Measurements from ENCODE around the gene ZNF275. TPM values are rescaled to one million over a fixed set of nuclear protein-coding genes. Genes with fewer than 3 reads are reported as not detected.

The ZNF275 gene
- total and polyA plus RNA-seq, 4 donors, result 6.2 to 13.9 (median 8.6) TPM

DNA sequence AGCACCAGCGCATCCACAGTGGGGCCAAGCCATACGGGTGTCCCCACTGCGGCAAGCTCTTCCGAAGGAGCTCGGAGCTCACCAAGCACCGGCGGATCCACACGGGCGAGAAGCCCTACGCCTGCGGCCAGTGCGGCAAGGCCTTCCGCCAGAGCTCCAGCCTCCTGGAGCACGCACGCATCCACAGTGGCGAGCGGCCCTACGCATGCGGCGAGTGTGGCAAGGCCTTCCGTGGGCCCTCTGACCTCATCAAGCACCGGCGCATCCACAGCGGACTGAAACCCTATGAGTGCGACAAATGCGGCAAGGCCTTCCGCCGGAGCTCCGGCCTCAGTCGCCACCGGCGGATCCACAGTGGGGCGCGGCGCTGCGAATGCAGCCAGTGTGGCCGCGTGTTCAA lies 13.6 kb downstream of the ZNF275 start:
- Histone ChIP-seq H3K27ac (ENCODE audit: low read depth in 1 of 2, low read length in 2 of 2) (no peak overlapping the region), H3K4me3 (ENCODE audit: low read depth in 1 of 3, low read length in 3 of 3) (no peak overlapping the region), H3K36me3 (ENCODE audit: control insufficient read depth in 4 of 4, insufficient read depth in 3 of 4, low read depth in 1 of 4, low read length in 3 of 4) (peaks cover 8 to 42% (median 13%) of the 10 kb centered on the region in 4 donors), H3K4me1 (ENCODE audit: control insufficient read depth in 4 of 4, insufficient read depth in 4 of 4, low read length in 3 of 4) (no peaks in the 10 kb centered on the region), H3K27me3 (ENCODE audit: control insufficient read depth in 4 of 4, insufficient read depth in 4 of 4, low read length in 3 of 4) (no peaks in the 10 kb centered on the region), H3K9me3 (ENCODE audit: control insufficient read depth in 4 of 4, low read length in 3 of 4) (no peaks in the 10 kb centered on the region), H3K9ac (ENCODE audit: low read depth in 1 of 2, low read length in 2 of 2) (no peak overlapping the region)
- WGBS, result 97% methylated on average over 38 of the region's 38 CpGs
- TF ChIP-seq RXRA (IDR thresholded peaks at IDR 0.05), result no peak
- no peak for TF ChIP-seq HNF4A (conservative IDR thresholded peaks at IDR 0.05)
- no peak for TF ChIP-seq FOXA2 (IDR thresholded peaks at IDR 0.05)
- TF ChIP-seq SP1 (IDR thresholded peaks at IDR 0.05), result no peak
- DNase-seq (ENCODE audit: low spot score), result no peak

- Histone ChIP-seq H3K9ac (ENCODE audit: low read depth in 1 of 2, low read length in 2 of 2) (no peak overlapping the region), H3K36me3 (ENCODE audit: control insufficient read depth in 4 of 4, insufficient read depth in 3 of 4, low read depth in 1 of 4, low read length in 3 of 4) (peaks cover 8 to 42% (median 13%) of the 10 kb centered on the region in 4 donors), H3K27ac (ENCODE audit: low read depth in 1 of 2, low read length in 2 of 2) (no peak overlapping the region), H3K9me3 (ENCODE audit: control insufficient read depth in 4 of 4, low read length in 3 of 4) (no peaks in the 10 kb centered on the region), H3K4me3 (ENCODE audit: low read depth in 1 of 3, low read length in 3 of 3) (no peak overlapping the region), H3K4me1 (ENCODE audit: control insufficient read depth in 4 of 4, insufficient read depth in 4 of 4, low read length in 3 of 4) (no peaks in the 10 kb centered on the region), H3K27me3 (ENCODE audit: control insufficient read depth in 4 of 4, insufficient read depth in 4 of 4, low read length in 3 of 4) (no peaks in the 10 kb centered on the region)
- no peak for DNase-seq (ENCODE audit: low spot score)
- TF ChIP-seq GABPA (IDR thresholded peaks at IDR 0.05 in 1 of 2, conservative IDR thresholded peaks at IDR 0.05 in 1 of 2) (no peak), TAF1 (conservative IDR thresholded peaks at IDR 0.05) (no peak), FOXA2 (IDR thresholded peaks at IDR 0.05) (no peak), JUND (IDR thresholded peaks at IDR 0.05) (no peak), RAD21 (IDR thresholded peaks at IDR 0.05) (no peak), HNF4G (IDR thresholded peaks at IDR 0.05) (no peak), EGR1 (IDR thresholded peaks at IDR 0.05; ENCODE audit: low read depth in 2 of 2) (no peak), FOXA1 (IDR thresholded peaks at IDR 0.05) (no peak), ZBTB33 (IDR thresholded peaks at IDR 0.05) (no peak), RXRA (IDR thresholded peaks at IDR 0.05) (no peak), HNF4A (conservative IDR thresholded peaks at IDR 0.05) (no peak), NR2F2 (IDR thresholded peaks at IDR 0.05) (no peak), ATF3 (IDR thresholded peaks at IDR 0.05) (no peak), YY1 (IDR thresholded peaks at IDR 0.05) (no peak), SP1 (IDR thresholded peaks at IDR 0.05) (no peak)
- TF ChIP-seq, protein P1, sequence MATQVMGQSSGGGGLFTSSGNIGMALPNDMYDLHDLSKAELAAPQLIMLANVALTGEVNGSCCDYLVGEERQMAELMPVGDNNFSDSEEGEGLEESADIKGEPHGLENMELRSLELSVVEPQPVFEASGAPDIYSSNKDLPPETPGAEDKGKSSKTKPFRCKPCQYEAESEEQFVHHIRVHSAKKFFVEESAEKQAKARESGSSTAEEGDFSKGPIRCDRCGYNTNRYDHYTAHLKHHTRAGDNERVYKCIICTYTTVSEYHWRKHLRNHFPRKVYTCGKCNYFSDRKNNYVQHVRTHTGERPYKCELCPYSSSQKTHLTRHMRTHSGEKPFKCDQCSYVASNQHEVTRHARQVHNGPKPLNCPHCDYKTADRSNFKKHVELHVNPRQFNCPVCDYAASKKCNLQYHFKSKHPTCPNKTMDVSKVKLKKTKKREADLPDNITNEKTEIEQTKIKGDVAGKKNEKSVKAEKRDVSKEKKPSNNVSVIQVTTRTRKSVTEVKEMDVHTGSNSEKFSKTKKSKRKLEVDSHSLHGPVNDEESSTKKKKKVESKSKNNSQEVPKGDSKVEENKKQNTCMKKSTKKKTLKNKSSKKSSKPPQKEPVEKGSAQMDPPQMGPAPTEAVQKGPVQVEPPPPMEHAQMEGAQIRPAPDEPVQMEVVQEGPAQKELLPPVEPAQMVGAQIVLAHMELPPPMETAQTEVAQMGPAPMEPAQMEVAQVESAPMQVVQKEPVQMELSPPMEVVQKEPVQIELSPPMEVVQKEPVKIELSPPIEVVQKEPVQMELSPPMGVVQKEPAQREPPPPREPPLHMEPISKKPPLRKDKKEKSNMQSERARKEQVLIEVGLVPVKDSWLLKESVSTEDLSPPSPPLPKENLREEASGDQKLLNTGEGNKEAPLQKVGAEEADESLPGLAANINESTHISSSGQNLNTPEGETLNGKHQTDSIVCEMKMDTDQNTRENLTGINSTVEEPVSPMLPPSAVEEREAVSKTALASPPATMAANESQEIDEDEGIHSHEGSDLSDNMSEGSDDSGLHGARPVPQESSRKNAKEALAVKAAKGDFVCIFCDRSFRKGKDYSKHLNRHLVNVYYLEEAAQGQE (IDR thresholded peaks at IDR 0.05), result no peak
- TF ChIP-seq, protein P2, sequence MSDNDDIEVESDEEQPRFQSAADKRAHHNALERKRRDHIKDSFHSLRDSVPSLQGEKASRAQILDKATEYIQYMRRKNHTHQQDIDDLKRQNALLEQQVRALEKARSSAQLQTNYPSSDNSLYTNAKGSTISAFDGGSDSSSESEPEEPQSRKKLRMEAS (IDR thresholded peaks at IDR 0.05), result no peak
- TF ChIP-seq, protein P3, sequence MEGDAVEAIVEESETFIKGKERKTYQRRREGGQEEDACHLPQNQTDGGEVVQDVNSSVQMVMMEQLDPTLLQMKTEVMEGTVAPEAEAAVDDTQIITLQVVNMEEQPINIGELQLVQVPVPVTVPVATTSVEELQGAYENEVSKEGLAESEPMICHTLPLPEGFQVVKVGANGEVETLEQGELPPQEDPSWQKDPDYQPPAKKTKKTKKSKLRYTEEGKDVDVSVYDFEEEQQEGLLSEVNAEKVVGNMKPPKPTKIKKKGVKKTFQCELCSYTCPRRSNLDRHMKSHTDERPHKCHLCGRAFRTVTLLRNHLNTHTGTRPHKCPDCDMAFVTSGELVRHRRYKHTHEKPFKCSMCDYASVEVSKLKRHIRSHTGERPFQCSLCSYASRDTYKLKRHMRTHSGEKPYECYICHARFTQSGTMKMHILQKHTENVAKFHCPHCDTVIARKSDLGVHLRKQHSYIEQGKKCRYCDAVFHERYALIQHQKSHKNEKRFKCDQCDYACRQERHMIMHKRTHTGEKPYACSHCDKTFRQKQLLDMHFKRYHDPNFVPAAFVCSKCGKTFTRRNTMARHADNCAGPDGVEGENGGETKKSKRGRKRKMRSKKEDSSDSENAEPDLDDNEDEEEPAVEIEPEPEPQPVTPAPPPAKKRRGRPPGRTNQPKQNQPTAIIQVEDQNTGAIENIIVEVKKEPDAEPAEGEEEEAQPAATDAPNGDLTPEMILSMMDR (IDR thresholded peaks at IDR 0.05; ENCODE audit: low read depth, low read length, missing input control), result no peak
- WGBS, result 93% methylated on average over 8 of the region's 8 CpGs
These were observed 14.5 kb downstream of the ZNF275 start for GRCh38 chrX:153348421-153348820.

All from liver (tissue), 9 donors.